ENCODE data around the gene DZIP3. TPM values are rescaled to one million over a fixed set of nuclear protein-coding genes. Genes with fewer than 3 reads are reported as not detected.

The DZIP3 gene
- total and polyA plus RNA-seq, 2 of the 8 experiments (the other 6 are each of a cell fraction or from before 2014, with no cell fraction given), result 10.4 to 24.3 TPM

GRCh38 chr3:108546247-108546646 is 43.3 kb upstream of the DZIP3 start (continued):
- no peak for TF ChIP-seq EGR1 (IDR thresholded peaks at IDR 0.05; ENCODE audit: borderline replicate concordance, low read depth, low read length)
- TF ChIP-seq EZH2 (IDR thresholded peaks at IDR 0.05; ENCODE audit: low read depth, low read length, severe bottlenecking), result no peak
- TF ChIP-seq POLR2AphosphoS5 (IDR thresholded peaks at IDR 0.05; ENCODE audit: low read depth, low read length), result no peak
- TF ChIP-seq HDAC6 (IDR thresholded peaks at IDR 0.05; ENCODE audit: low read depth, low read length), result no peak
- no peak for TF ChIP-seq TBP (IDR thresholded peaks at IDR 0.05; ENCODE audit: low read depth, low read length)
- TF ChIP-seq ZNF274 (IDR thresholded peaks at IDR 0.05; ENCODE audit: borderline replicate concordance, extremely low read depth, low read length), result no peak

Data from H1 (cell line).